HEK293 (cell line): ENCODE measurements around the gene RTP3.

ENCODE experiments used
- YY1 ChIP-seq: fragments of 450-650 bp; formaldehyde crosslinking; IDR thresholded peaks from 2 replicates; pipeline ENCODE4 v1.5.1; 2018; ENCODE audit warnings: missing biosample characterization, missing genetic modification characterization
- ZNF292 ChIP-seq: fragments of 450-650 bp; formaldehyde crosslinking; IDR thresholded peaks from 2 replicates; pipeline ENCODE4 v1.5.1; 2016; ENCODE audit warnings: low read depth, missing biosample characterization, missing genetic modification characterization, borderline replicate concordance
- ZNF354C ChIP-seq: fragments of 450-650 bp; formaldehyde crosslinking; IDR thresholded peaks from 2 replicates; pipeline ENCODE4 v1.5.1; 2016; ENCODE audit warnings: missing biosample characterization, missing genetic modification characterization, low read depth, borderline replicate concordance
- ZNF433 ChIP-seq: fragments of 450-650 bp; formaldehyde crosslinking; IDR thresholded peaks from 2 replicates; pipeline ENCODE4 v1.5.1; 2016; ENCODE audit warnings: missing biosample characterization, missing genetic modification characterization, low read depth
- ZNF548 ChIP-seq: fragments of 450-650 bp; formaldehyde crosslinking; IDR thresholded peaks from 2 replicates; pipeline ENCODE4 v1.5.1; 2016; ENCODE audit warnings: missing biosample characterization, missing genetic modification characterization
- TF ChIP-seq, protein P1 (sequence below): fragments of 450-650 bp; formaldehyde crosslinking; IDR thresholded peaks from 2 replicates; pipeline ENCODE4 v1.5.1; 2016; ENCODE audit warnings: missing biosample characterization, missing genetic modification characterization
- TF ChIP-seq, protein P2 (sequence below): fragments of 450-650 bp; formaldehyde crosslinking; IDR thresholded peaks from 2 replicates; pipeline ENCODE4 v1.5.1; 2016; ENCODE audit warnings: missing biosample characterization, missing genetic modification characterization
- TF ChIP-seq, protein P3 (sequence below): fragments of 450-650 bp; formaldehyde crosslinking; IDR thresholded peaks from 2 replicates; pipeline ENCODE4 v1.5.1; 2016; ENCODE audit warnings: missing biosample characterization, missing genetic modification characterization, low read depth

DNA sequence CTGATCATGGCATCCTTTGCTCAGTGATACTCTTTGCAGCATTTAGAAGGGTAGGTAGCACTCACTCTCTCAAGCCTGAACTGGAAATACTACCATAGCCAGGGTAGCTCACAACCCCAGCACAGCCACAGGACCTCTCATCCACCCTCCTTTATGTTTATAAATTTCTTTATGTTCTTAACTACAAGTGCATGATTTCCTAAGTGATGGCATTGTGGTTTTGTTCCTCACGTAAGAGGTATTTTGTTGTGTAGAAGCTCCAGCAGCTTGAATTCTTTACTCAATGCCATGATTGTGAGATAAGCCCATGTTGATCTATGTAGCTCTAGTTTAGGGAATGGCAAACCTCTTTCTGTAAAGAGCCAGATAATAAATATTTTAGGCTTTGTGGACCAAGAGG is 7.9 kb upstream of the RTP3 start:
- TF ChIP-seq, protein P1, sequence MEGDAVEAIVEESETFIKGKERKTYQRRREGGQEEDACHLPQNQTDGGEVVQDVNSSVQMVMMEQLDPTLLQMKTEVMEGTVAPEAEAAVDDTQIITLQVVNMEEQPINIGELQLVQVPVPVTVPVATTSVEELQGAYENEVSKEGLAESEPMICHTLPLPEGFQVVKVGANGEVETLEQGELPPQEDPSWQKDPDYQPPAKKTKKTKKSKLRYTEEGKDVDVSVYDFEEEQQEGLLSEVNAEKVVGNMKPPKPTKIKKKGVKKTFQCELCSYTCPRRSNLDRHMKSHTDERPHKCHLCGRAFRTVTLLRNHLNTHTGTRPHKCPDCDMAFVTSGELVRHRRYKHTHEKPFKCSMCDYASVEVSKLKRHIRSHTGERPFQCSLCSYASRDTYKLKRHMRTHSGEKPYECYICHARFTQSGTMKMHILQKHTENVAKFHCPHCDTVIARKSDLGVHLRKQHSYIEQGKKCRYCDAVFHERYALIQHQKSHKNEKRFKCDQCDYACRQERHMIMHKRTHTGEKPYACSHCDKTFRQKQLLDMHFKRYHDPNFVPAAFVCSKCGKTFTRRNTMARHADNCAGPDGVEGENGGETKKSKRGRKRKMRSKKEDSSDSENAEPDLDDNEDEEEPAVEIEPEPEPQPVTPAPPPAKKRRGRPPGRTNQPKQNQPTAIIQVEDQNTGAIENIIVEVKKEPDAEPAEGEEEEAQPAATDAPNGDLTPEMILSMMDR (tag by site-specific recombination) = no peak
- TF ChIP-seq, protein P2, sequence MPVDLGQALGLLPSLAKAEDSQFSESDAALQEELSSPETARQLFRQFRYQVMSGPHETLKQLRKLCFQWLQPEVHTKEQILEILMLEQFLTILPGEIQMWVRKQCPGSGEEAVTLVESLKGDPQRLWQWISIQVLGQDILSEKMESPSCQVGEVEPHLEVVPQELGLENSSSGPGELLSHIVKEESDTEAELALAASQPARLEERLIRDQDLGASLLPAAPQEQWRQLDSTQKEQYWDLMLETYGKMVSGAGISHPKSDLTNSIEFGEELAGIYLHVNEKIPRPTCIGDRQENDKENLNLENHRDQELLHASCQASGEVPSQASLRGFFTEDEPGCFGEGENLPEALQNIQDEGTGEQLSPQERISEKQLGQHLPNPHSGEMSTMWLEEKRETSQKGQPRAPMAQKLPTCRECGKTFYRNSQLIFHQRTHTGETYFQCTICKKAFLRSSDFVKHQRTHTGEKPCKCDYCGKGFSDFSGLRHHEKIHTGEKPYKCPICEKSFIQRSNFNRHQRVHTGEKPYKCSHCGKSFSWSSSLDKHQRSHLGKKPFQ (tag by site-specific recombination) = no peak
- TF ChIP-seq YY1 = no peak
- TF ChIP-seq, protein P3, sequence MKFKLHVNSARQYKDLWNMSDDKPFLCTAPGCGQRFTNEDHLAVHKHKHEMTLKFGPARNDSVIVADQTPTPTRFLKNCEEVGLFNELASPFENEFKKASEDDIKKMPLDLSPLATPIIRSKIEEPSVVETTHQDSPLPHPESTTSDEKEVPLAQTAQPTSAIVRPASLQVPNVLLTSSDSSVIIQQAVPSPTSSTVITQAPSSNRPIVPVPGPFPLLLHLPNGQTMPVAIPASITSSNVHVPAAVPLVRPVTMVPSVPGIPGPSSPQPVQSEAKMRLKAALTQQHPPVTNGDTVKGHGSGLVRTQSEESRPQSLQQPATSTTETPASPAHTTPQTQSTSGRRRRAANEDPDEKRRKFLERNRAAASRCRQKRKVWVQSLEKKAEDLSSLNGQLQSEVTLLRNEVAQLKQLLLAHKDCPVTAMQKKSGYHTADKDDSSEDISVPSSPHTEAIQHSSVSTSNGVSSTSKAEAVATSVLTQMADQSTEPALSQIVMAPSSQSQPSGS (tag by site-specific recombination) = no peak
- TF ChIP-seq ZNF292 = no peak
- no peak for TF ChIP-seq ZNF548 (tag by site-specific recombination)
- no peak for TF ChIP-seq ZNF433
- no peak for TF ChIP-seq ZNF354C
